Measurements from ENCODE around the gene SMARCA4.

DNA sequence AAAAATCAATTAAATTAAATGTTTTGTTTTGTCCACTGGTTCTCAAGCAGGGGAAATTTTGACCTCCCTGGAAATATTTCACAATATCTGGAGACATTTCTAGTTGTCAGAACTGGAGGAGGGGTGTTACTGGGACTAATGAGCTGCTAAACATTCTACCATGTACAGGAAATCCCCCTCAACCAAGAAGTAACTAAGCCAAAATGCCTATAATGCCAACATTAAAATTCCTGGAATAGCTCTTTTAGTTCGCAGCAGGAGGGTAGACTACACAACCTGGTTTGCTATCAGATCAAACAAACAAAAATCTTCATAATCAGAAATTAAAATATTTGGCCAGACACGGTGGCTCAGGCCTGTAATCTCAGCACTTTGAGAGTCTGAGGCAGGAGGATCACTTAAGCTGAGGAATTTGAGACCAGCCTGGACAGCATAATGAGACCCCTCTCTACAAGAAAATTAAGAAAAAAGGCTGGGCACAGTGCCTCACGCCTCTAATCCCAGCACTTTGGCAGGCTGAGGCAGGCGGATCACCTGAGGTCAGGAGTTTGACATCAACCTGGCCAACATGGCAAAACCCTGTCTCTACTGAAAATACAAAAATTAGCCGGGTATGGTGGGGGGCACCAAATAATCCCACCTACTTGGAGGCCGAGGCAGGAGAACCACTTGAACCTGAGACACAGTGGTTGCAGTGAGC lies 13.7 kb upstream of the SMARCA4 start:
- no peak for TF ChIP-seq EZH2 (IDR thresholded peaks at IDR 0.05; ENCODE audit: borderline replicate concordance, low read length)
- TF ChIP-seq, protein P1, sequence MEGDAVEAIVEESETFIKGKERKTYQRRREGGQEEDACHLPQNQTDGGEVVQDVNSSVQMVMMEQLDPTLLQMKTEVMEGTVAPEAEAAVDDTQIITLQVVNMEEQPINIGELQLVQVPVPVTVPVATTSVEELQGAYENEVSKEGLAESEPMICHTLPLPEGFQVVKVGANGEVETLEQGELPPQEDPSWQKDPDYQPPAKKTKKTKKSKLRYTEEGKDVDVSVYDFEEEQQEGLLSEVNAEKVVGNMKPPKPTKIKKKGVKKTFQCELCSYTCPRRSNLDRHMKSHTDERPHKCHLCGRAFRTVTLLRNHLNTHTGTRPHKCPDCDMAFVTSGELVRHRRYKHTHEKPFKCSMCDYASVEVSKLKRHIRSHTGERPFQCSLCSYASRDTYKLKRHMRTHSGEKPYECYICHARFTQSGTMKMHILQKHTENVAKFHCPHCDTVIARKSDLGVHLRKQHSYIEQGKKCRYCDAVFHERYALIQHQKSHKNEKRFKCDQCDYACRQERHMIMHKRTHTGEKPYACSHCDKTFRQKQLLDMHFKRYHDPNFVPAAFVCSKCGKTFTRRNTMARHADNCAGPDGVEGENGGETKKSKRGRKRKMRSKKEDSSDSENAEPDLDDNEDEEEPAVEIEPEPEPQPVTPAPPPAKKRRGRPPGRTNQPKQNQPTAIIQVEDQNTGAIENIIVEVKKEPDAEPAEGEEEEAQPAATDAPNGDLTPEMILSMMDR (conservative IDR thresholded peaks at IDR 0.05 in 1 of 2, IDR thresholded peaks at IDR 0.05 in 1 of 2; ENCODE audit: extremely low read depth in 1 of 2, insufficient read depth in 1 of 2, low read depth in 1 of 2, low read length in 2 of 2), result no peak

All from mammary epithelial cell (primary cell).